ENCODE measurements around the gene ANKRD55. TPM values are rescaled to one million over a fixed set of nuclear protein-coding genes. Genes with fewer than 3 reads are reported as not detected.

The ANKRD55 gene
- total and polyA plus RNA-seq, 2 of the 8 experiments (the other 6 are each of a cell fraction or from before 2014, with no cell fraction given), result not detected

DNA sequence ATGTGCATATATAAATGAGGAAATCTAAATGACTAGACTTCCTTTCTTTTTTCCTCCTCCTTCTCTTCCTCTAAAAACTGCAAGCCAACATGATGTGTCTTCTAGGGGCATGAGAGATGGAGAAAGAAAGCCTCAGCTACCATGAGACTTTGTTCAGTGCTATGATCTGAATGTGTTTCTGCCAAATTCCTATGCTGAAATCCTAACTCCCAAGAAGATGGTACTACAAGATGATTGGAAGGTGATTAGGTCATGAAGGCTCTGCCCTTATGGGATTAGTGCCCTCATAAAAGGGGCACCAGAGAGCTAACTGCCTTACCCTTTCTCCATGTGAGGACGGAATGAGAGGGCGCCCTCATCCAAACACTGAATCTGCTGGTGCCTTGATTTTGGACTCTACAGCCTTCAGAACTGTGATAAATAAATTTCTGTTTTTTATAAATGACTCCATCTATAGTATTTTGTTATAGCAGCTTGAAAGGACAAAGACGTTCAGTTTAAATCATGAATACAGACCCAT is 166.1 kb downstream of the ANKRD55 start:
- TF ChIP-seq TBP (IDR thresholded peaks at IDR 0.05; ENCODE audit: low read depth, low read length) (no peak), ASH2L (IDR thresholded peaks at IDR 0.05; ENCODE audit: low read length) (no peak)
- Histone ChIP-seq H3K27ac (ENCODE audit: low read depth, low read length) (no peak overlapping the region), H2BK5ac (ENCODE audit: low read depth, low read length) (no peak overlapping the region), H3K23me2 (ENCODE audit: low read depth, low read length) (no peaks in the 10 kb centered on the region; the same call in 1 of the 2 replicates), H3K79me2 (ENCODE audit: control insufficient read depth in 1 of 2, insufficient read depth in 2 of 2, low read length in 2 of 2) (no peaks in the 10 kb centered on the region), H3K14ac (ENCODE audit: insufficient read length) (no peak overlapping the region), H2BK15ac (ENCODE audit: low read length) (no peak overlapping the region), H3K23ac (ENCODE audit: insufficient read length) (no peak overlapping the region), H2BK12ac (ENCODE audit: low read depth, low read length) (no peak overlapping the region), H3K4me3 (ENCODE audit: extremely low read depth in 1 of 4, insufficient read depth in 2 of 4, low read depth in 3 of 4, low read length in 4 of 4) (no peak overlapping the region), H2BK120ac (replicated peaks; ENCODE audit: low read depth, low read length) (no peak overlapping the region), H2BK20ac (ENCODE audit: low read length) (no peak overlapping the region), H3K79me1 (ENCODE audit: low read depth, low read length) (no peaks in the 10 kb centered on the region), H3K4ac (replicated peaks; ENCODE audit: insufficient read length, low read depth, low read length) (no peak overlapping the region), H3K56ac (replicated peaks; ENCODE audit: insufficient read length, low read depth, low read length) (no peak overlapping the region), H2AFZ (ENCODE audit: low read length) (no peak overlapping the region), H3K18ac (ENCODE audit: extremely low read depth, low read length) (no peak overlapping the region), H3K4me2 (ENCODE audit: insufficient read depth in 1 of 2, low read depth in 2 of 2, low read length in 2 of 2) (no peak overlapping the region), H3K9me3 (ENCODE audit: insufficient read depth in 2 of 2, low read depth in 1 of 2, low read length in 1 of 2) (no peaks in the 10 kb centered on the region), H3K36me3 (ENCODE audit: control insufficient read depth in 2 of 4, insufficient read depth in 4 of 4, low read length in 3 of 4) (no peaks in the 10 kb centered on the region), H4K8ac (ENCODE audit: extremely low read depth, insufficient read depth, low read length) (no peak overlapping the region), H2AK5ac (ENCODE audit: low read depth, low read length) (no peak overlapping the region), H4K5ac (ENCODE audit: insufficient read length, low read depth, low read length) (no peak overlapping the region), H4K91ac (replicated peaks; ENCODE audit: insufficient read length, low read length) (no peak overlapping the region), H4K20me1 (replicated peaks in 1 of 2; ENCODE audit: control insufficient read depth in 1 of 2, insufficient read depth in 2 of 2, low read length in 2 of 2) (no peaks in the 10 kb centered on the region), H3K27me3 (replicated peaks in 1 of 4; ENCODE audit: control insufficient read depth in 3 of 4, extremely low read depth in 1 of 4, insufficient read depth in 3 of 4, low read length in 3 of 4) (no peaks in the 10 kb centered on the region), H3K9ac (replicated peaks in 1 of 4; ENCODE audit: extremely low read depth in 1 of 4, low read depth in 3 of 4, low read length in 3 of 4) (no peak overlapping the region), H3K4me1 (replicated peaks in 1 of 4; ENCODE audit: control insufficient read depth in 3 of 4, insufficient read depth in 4 of 4, low read length in 3 of 4) (no peaks in the 10 kb centered on the region)
- FAIRE-seq (no peak), DNase-seq (ENCODE audit: low read depth in 1 of 2, low spot score in 2 of 2) (no peak)
- ChIA-PET POLR2A (ENCODE audit: partially characterized antibody) (no interaction called here), CTCF (ENCODE audit: partially characterized antibody) (interaction anchor here (0.6 to 1.2 kb wide), 3 partner anchors 13 to 66 kb away, joined by 3 to 5 read pairs (median 3); no protein-coding TSS in a partner anchor)
- WGBS, 2 experiments (ENCODE audit: extremely low coverage in 1 of 2, insufficient coverage in 1 of 2, insufficient read length in 1 of 2, insufficient replicate concordance in 2 of 2, low coverage in 1 of 2, low lambda C conversion rate in 2 of 2, missing lambda C conversion rate in 1 of 2), result 88% methylated on average over 3 of the region's 3 CpGs; no CpG with 5 or more reads in 1 of the 2 experiments
